Measurements from ENCODE around the gene CERS5.

The CERS5 gene

GRCh38 chr12:50111395-50111692 is 55.8 kb downstream of the CERS5 start:
- peaks cover under 1% of the 10 kb centered on the region for H3K36me3 ChIP-seq (ENCODE audit: insufficient read depth, low read length)
- H3K27me3 ChIP-seq (ENCODE audit: insufficient read depth, low read length) = no peaks in the 10 kb centered on the region
- peak overlapping the region; percentile 58 for H2AFZ ChIP-seq (ENCODE audit: low read depth, low read length)
- H3K9me3 ChIP-seq (ENCODE audit: low read length) = no peaks in the 10 kb centered on the region
- peak overlapping the region; percentile 49 for H3K4me3 ChIP-seq (ENCODE audit: low read length)
- peaks cover 20% of the 10 kb centered on the region for H3K4me1 ChIP-seq (ENCODE audit: insufficient read depth, low read length)

GRCh38 chr12:50110762-50111351 is 56.3 kb downstream of the CERS5 start:
- Histone ChIP-seq H3K27me3 (ENCODE audit: insufficient read depth, low read length) (no peaks in the 10 kb centered on the region), H3K9me3 (ENCODE audit: low read length) (no peaks in the 10 kb centered on the region), H3K4me3 (ENCODE audit: low read length) (peak overlapping the region; percentile 49), H3K4me1 (ENCODE audit: insufficient read depth, low read length) (peaks cover 21% of the 10 kb centered on the region), H3K36me3 (ENCODE audit: insufficient read depth, low read length) (no peaks in the 10 kb centered on the region), H2AFZ (ENCODE audit: low read depth, low read length) (peak overlapping the region; percentile 58)

- H3K9me3 ChIP-seq (ENCODE audit: low read length) = no peaks in the 10 kb centered on the region
- peaks cover 24% of the 10 kb centered on the region for H3K4me1 ChIP-seq (ENCODE audit: insufficient read depth, low read length)
- peak overlapping the region; percentile 58 for H2AFZ ChIP-seq (ENCODE audit: low read depth, low read length)
- no peaks in the 10 kb centered on the region for H3K36me3 ChIP-seq (ENCODE audit: insufficient read depth, low read length)
- H3K4me3 ChIP-seq (ENCODE audit: low read length) = no peak overlapping the region
- no peaks in the 10 kb centered on the region for H3K27me3 ChIP-seq (ENCODE audit: insufficient read depth, low read length)
These were observed 56.9 kb downstream of the CERS5 start for GRCh38 chr12:50110127-50110761.

- Histone ChIP-seq H3K4me1 (ENCODE audit: insufficient read depth, low read length) (peaks cover 24% of the 10 kb centered on the region), H2AFZ (ENCODE audit: low read depth, low read length) (no peak overlapping the region), H3K36me3 (ENCODE audit: insufficient read depth, low read length) (no peaks in the 10 kb centered on the region), H3K9me3 (ENCODE audit: low read length) (no peaks in the 10 kb centered on the region), H3K27me3 (ENCODE audit: insufficient read depth, low read length) (no peaks in the 10 kb centered on the region), H3K4me3 (ENCODE audit: low read length) (no peak overlapping the region)
These were observed 57.9 kb downstream of the CERS5 start for GRCh38 chr12:50109319-50109718.

GRCh38 chr12:50107416-50108268 is 59.5 kb downstream of the CERS5 start:
- no peaks in the 10 kb centered on the region for H3K9me3 ChIP-seq (ENCODE audit: low read length)
- H3K27me3 ChIP-seq (ENCODE audit: insufficient read depth, low read length) = no peaks in the 10 kb centered on the region
- no peaks in the 10 kb centered on the region for H3K36me3 ChIP-seq (ENCODE audit: insufficient read depth, low read length)
- no peak overlapping the region for H2AFZ ChIP-seq (ENCODE audit: low read depth, low read length)
- no peak overlapping the region for H3K4me3 ChIP-seq (ENCODE audit: low read length)
- H3K4me1 ChIP-seq (ENCODE audit: insufficient read depth, low read length) = peaks cover 19% of the 10 kb centered on the region

GRCh38 chr12:50106907-50107306 is 60.3 kb downstream of the CERS5 start:
- H3K4me3 ChIP-seq (ENCODE audit: low read length) = no peak overlapping the region
- no peaks in the 10 kb centered on the region for H3K27me3 ChIP-seq (ENCODE audit: insufficient read depth, low read length)
- H3K4me1 ChIP-seq (ENCODE audit: insufficient read depth, low read length) = peaks cover 19% of the 10 kb centered on the region
- H2AFZ ChIP-seq (ENCODE audit: low read depth, low read length) = no peak overlapping the region
- H3K9me3 ChIP-seq (ENCODE audit: low read length) = no peaks in the 10 kb centered on the region
- no peaks in the 10 kb centered on the region for H3K36me3 ChIP-seq (ENCODE audit: insufficient read depth, low read length)

- peaks cover 16% of the 10 kb centered on the region for H3K4me1 ChIP-seq (ENCODE audit: insufficient read depth, low read length)
- no peaks in the 10 kb centered on the region for H3K27me3 ChIP-seq (ENCODE audit: insufficient read depth, low read length)
- H3K36me3 ChIP-seq (ENCODE audit: insufficient read depth, low read length) = no peaks in the 10 kb centered on the region
- no peaks in the 10 kb centered on the region for H3K9me3 ChIP-seq (ENCODE audit: low read length)
- no peak overlapping the region for H3K4me3 ChIP-seq (ENCODE audit: low read length)
- no peak overlapping the region for H2AFZ ChIP-seq (ENCODE audit: low read depth, low read length)
These were observed 61.2 kb downstream of the CERS5 start for GRCh38 chr12:50105913-50106450.

- Histone ChIP-seq H3K9me3 (ENCODE audit: low read length) (no peaks in the 10 kb centered on the region), H2AFZ (ENCODE audit: low read depth, low read length) (no peak overlapping the region), H3K27me3 (ENCODE audit: insufficient read depth, low read length) (no peaks in the 10 kb centered on the region), H3K36me3 (ENCODE audit: insufficient read depth, low read length) (peaks cover 11% of the 10 kb centered on the region), H3K4me3 (ENCODE audit: low read length) (no peak overlapping the region), H3K4me1 (ENCODE audit: insufficient read depth, low read length) (peaks cover 4% of the 10 kb centered on the region)
These were observed 62.5 kb downstream of the CERS5 start for GRCh38 chr12:50104417-50105366.

- Histone ChIP-seq H2AFZ (ENCODE audit: low read depth, low read length) (no peak within 1 kb of the TSS), H3K27me3 (ENCODE audit: insufficient read depth, low read length) (no peaks in the 10 kb centered on the region), H3K9me3 (ENCODE audit: low read length) (no peaks in the 10 kb centered on the region), H3K4me1 (ENCODE audit: insufficient read depth, low read length) (peaks cover 4% of the 10 kb centered on the region), H3K4me3 (ENCODE audit: low read length) (no peak within 1 kb of the TSS), H3K36me3 (ENCODE audit: insufficient read depth, low read length) (peaks cover 20% of the 10 kb centered on the region)
These were observed 63.3 kb downstream of the CERS5 start, which contains the start of gene GPD1 for GRCh38 chr12:50103767-50104321. Gene GPD1, plus strand, starts transcription at chr12:50104008. Its CDS starts 43 bp downstream, at chr12:50104051.

- H3K4me3 ChIP-seq (ENCODE audit: low read length) = no peak overlapping the region
- H3K9me3 ChIP-seq (ENCODE audit: low read length) = no peaks in the 10 kb centered on the region
- H3K27me3 ChIP-seq (ENCODE audit: insufficient read depth, low read length) = no peaks in the 10 kb centered on the region
- peaks cover 4% of the 10 kb centered on the region for H3K4me1 ChIP-seq (ENCODE audit: insufficient read depth, low read length)
- no peak overlapping the region for H2AFZ ChIP-seq (ENCODE audit: low read depth, low read length)
- H3K36me3 ChIP-seq (ENCODE audit: insufficient read depth, low read length) = peaks cover 25% of the 10 kb centered on the region
These were observed 63.8 kb downstream of the CERS5 start for GRCh38 chr12:50103351-50103750.

- H3K4me1 ChIP-seq (ENCODE audit: insufficient read depth, low read length) = peaks cover 4% of the 10 kb centered on the region
- no peaks in the 10 kb centered on the region for H3K27me3 ChIP-seq (ENCODE audit: insufficient read depth, low read length)
- H3K9me3 ChIP-seq (ENCODE audit: low read length) = no peaks in the 10 kb centered on the region
- no peak overlapping the region for H3K4me3 ChIP-seq (ENCODE audit: low read length)
- H2AFZ ChIP-seq (ENCODE audit: low read depth, low read length) = no peak overlapping the region
- peaks cover 31% of the 10 kb centered on the region for H3K36me3 ChIP-seq (ENCODE audit: insufficient read depth, low read length)
These were observed 64.4 kb downstream of the CERS5 start for GRCh38 chr12:50102646-50103309.

GRCh38 chr12:50102131-50102531 is 65.0 kb downstream of the CERS5 start:
- H3K4me1 ChIP-seq (ENCODE audit: insufficient read depth, low read length) = peaks cover 4% of the 10 kb centered on the region
- H2AFZ ChIP-seq (ENCODE audit: low read depth, low read length) = no peak overlapping the region
- no peaks in the 10 kb centered on the region for H3K27me3 ChIP-seq (ENCODE audit: insufficient read depth, low read length)
- H3K4me3 ChIP-seq (ENCODE audit: low read length) = no peak overlapping the region
- H3K9me3 ChIP-seq (ENCODE audit: low read length) = no peaks in the 10 kb centered on the region
- H3K36me3 ChIP-seq (ENCODE audit: insufficient read depth, low read length) = peaks cover 35% of the 10 kb centered on the region

Data from neuron (in vitro differentiated cells).